ENCODE measurements around the gene MARCHF10.

Gene MARCHF10

GRCh38 chr17:62676952-62677596 lies 131.0 kb downstream of the MARCHF10 start:
- no peak for DNase-seq (ENCODE audit: low read depth)

DNA sequence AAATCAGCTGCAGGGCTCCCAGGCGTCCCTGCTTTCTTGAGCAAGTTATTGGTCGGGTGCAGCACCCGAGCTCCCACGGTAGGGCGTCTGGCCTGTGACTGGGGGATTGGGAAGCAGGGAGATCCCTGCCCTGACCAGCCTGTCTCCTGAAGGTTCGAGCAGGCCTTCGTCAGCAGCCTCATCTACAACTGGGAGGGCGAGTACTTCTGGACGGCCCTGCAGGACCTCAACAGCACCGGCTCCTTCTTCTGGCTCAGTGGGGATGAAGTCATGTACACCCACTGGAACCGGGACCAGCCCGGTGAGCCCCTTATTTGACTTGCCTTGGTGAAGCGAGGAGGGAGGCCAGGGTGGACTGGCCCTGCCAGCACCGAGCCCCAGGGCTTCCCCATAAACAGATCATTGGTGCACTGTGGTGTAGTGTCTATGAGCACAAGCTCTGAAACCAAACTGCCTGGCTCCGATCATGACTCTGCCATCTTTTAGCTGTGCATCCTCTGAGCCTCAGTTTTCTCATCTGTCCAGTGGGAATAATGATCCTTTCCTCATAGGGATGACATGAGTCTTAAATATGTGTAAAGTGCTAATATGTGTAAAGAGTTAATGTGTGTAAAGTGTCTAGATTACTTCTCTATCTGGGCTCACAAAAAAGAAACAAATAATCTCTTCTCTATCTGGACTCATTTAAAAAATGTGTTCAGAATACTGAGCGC lies 131.7 kb downstream of the MARCHF10 start:
- no peak for DNase-seq (ENCODE audit: low read depth)

- no peak for DNase-seq (ENCODE audit: low read depth)
Measured at GRCh38 chr17:62675701-62676100, 132.4 kb downstream of the MARCHF10 start.

GRCh38 chr17:62675260-62675659 lies 132.9 kb downstream of the MARCHF10 start:
- DNase-seq (ENCODE audit: low read depth): no peak

DNA sequence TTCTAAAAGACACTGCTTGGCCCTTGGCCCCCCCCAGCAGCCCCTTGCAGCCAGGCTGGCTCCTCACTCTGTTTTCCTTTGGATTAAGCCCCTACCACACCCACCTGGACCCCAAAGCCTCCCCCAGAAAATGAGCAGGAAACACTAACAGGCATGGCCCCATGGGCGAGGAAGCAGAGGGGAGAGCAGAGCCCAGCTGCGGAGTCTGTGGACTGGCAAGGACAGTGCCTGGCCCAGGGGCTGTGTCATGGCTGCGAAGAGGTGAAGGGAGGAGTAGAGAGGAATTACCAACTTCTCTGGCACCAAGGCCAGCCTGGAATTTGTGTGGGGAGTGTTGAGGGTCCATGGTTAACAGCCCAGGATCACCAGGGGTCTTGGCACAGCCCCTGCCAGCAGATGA lies 133.3 kb downstream of the MARCHF10 start:
- no peak for DNase-seq (ENCODE audit: low read depth)

DNA sequence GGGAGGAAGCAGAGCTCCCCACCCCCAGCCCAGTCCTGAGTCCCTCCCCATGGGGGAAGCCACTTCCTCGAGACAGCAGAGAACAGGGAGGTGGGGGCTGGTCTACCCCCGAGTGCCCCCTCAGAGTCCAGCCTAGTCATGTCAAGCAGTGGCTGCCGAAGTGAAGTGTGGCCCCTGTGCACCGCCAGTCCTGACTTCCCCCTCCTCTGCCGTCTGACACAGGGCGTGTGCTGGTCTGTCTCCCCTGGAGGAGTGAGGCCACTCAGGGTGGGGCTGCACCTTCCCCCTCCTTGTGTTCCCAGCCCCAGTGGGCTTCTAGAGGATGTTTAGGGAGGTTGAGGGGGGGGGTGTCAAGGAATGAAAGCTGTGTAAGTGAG lies 133.8 kb downstream of the MARCHF10 start:
- DNase-seq (ENCODE audit: low read depth): no peak

- DNase-seq (ENCODE audit: low read depth): no peak
Measured at GRCh38 chr17:62673614-62674362, 134.3 kb downstream of the MARCHF10 start.

GRCh38 chr17:62672957-62673356 lies 135.2 kb downstream of the MARCHF10 start:
- DNase-seq (ENCODE audit: low read depth): no peak

DNA sequence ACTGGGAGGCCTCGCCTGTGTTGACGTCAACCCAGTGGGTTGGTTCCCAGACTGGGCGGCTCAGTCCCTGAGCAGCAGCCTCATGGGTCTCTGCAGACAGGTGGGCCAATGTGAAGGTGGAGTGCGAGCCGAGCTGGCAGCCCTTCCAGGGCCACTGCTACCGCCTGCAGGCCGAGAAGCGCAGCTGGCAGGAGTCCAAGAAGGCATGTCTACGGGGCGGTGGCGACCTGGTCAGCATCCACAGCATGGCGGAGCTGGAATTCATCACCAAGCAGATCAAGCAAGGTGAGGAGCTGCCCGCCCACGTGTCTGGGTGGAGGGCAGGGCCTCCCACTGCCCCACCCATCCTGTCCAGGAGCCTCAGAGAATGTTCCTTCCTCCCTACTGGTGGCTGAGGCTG lies 136.6 kb downstream of the MARCHF10 start:
- DNase-seq (ENCODE audit: low read depth): no peak

- no peak for DNase-seq (ENCODE audit: low read depth)
Measured at GRCh38 chr17:62670202-62670821, 137.8 kb downstream of the MARCHF10 start.

DNA sequence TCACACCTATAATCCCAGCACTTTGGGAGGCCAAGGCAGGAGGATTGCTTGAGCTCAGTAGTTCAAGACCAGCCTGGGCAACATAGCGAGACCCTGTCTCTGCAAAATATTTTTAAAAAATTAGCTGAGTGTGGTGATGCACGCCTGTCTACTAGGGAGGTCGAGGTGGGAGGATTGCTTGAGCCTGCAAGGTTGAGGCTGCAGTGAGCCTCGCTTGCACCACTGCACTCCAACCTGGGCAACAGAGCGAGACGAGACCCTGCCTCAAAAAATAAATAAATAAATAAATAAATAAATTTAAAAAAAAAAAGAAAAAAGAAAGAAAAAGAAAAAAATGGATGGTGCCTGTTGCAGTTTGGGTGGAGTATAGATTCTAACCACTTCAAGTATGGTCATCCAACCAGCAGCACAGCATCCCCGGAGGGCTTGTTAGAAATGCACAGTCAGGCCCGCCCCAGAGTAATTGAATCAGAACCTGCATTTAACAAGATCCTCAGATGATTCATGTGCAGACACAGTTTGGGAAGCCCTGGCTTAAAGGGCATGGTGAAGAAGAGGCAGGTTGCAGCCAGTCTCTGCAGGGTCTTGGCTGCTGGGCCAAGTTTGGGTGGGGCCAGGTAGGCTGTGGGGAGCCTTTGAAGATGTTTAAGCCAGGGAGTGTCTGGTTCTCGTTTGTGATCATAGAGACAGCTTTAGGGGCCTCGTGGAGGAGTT lies 139.9 kb downstream of the MARCHF10 start:
- DNase-seq (ENCODE audit: low read depth): no peak

DNA sequence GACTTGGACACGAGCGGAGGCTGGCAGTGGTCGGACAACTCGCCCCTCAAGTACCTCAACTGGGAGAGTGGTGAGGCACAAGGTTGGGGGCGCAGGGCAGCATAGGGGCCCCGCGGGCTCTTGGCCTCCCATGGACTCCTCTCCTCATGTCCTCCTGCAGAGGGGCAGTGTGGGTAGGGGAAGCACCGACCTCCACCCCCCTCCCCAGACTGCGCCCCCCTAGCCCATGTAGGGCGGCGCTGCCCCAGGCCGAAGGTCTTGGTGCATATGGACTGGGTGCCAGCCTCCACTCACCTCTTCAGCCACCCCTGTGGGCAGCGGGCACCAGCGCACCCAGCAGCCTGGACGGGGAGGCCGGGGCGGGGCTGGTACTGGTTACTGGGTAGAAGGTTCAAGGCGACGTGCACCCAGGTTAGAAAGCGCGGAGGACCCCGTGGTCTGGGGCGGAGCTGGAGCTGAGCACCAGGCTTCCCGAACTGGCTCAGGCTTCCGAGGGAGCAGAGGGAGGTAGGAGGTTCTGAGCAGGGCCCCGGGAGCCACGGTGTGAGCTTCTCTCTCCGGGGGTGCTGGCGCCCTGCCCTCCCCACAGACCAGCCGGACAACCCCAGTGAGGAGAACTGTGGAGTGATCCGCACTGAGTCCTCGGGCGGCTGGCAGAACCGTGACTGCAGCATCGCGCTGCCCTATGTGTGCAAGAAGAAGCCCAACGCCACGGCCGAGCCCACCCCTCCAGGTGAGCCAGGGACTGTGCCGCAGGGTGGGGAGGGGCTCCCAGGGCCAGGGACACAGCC lies 141.1 kb downstream of the MARCHF10 start:
- no peak for DNase-seq (ENCODE audit: low read depth)

DNA sequence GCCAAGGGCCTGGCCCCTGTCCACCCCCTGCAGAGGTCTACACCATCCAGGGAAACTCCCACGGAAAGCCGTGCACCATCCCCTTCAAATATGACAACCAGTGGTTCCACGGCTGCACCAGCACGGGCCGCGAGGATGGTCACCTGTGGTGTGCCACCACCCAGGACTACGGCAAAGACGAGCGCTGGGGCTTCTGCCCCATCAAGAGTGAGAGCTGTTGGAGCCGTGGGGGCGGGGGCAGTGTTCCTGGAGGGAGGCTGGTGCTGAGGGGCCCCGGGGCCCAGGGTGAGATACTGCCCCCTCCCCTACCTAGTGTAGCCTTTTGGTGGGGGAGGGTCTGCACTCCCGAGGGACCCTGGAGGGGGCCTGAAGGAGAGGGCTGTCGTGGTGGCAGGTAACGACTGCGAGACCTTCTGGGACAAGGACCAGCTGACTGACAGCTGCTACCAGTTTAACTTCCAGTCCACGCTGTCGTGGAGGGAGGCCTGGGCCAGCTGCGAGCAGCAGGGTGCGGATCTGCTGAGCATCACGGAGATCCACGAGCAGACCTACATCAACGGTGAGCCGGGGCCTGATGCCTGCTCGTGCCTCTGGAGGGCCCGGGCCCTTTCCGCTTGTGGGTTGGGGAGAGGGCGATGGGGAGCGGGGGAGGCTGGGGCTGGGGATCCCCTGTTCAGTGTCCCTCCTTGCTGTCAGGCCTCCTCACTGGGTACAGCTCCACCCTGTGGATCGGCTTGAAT lies 141.9 kb downstream of the MARCHF10 start:
- DNase-seq (ENCODE audit: low read depth): no peak

DNA sequence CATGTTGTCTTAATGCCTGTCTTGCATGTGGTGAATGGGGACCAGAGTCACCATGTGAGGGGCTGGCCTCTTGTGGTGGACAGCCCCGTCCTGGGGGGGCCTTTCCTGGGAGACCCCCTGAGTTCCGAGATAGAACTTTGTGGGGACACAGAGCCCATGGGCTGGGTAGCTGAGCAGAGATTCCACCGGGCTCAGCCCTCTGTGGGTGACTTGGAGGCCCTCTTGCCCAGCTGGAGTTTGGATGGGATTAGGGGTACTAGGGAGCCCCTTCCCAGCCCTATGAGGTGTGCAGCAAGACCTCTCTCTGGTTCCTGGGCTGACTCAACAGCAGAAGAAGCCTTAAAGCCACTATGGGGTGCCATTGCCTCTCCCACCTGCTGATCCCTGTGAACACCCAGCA lies 142.5 kb downstream of the MARCHF10 start:
- no peak for DNase-seq (ENCODE audit: low read depth)

- no peak for DNase-seq (ENCODE audit: low read depth)
Measured at GRCh38 chr17:62664336-62665120, 143.6 kb downstream of the MARCHF10 start.

GRCh38 chr17:62663304-62663703 lies 144.8 kb downstream of the MARCHF10 start:
- no peak for DNase-seq (ENCODE audit: low read depth)

- DNase-seq (ENCODE audit: low read depth): no peak
Measured at GRCh38 chr17:62662855-62663254, 145.3 kb downstream of the MARCHF10 start.

GRCh38 chr17:62661337-62661736 lies 146.8 kb downstream of the MARCHF10 start:
- no peak for DNase-seq (ENCODE audit: low read depth)

DNA sequence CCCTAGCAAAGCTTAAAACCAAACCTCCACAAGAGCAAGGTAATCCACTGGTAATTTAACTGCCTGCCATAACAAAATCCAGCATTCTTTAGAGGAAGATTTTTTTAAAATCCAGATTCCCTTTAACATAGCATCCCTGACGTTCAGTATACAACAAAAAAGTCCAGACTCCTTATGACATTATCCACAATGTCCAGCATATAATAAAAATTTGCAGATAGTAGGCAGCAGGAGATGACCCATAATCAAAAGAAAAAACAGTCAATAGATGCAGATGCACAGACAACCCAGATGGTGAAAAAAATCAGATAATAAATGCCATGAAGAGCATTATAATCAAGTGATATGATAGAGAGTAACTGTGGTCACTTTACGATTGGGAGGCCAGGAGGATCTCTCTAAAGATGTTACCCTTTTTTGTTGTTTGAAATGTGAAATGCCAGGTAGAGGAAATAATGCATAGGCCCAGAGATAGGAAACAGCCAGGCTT lies 147.4 kb downstream of the MARCHF10 start:
- no peak for DNase-seq (ENCODE audit: low read depth)

Measured in stimulated activated CD8-positive, alpha-beta memory T cell treated with anti-CD3 and anti-CD28 coated beads, Interleukin-15, amount 100 ng/mL, for 1 hour (primary cell).